Measurements from ENCODE around the gene MGAT3. TPM values are rescaled to one million over a fixed set of nuclear protein-coding genes. Genes with fewer than 3 reads are reported as not detected.

MGAT3 gene
- total RNA-seq, 1 experiment from 2014 or later = 5.0 TPM

DNA sequence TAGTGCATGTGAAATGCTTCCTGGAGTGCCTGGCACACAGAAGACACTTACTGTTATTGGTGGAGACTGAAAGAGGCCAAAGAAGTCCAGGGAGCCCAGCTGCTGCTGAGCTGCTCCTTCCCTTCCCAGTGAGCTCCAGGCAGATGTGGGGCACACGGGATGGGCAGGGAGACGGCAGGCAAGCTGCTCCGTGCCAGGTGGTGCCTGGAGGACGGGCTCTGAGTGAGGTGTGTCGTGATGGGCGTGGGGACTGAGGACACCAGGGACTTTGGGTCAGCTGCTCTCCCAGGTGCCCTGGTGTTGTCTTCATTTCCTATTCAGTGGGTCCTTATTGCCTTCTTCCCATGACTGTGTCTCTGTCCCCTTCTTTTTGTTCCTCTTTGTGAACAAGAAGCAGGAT, 37.7 kb upstream of the MGAT3 start:
- no peak for DNase-seq
- H3K27ac ChIP-seq (ENCODE audit: insufficient read length, low read depth, low read length) = no peak overlapping the region
- H3K23ac ChIP-seq (ENCODE audit: insufficient read length, low read depth, low read length) = no peak overlapping the region
- H3K27me3 ChIP-seq (ENCODE audit: insufficient read depth, low read length) = no peaks in the 10 kb centered on the region
- no peak overlapping the region for H3K27ac Mint-ChIP-seq
- no peak overlapping the region for H3K56ac ChIP-seq (ENCODE audit: insufficient read length, low read depth, low read length)
- H3K4ac ChIP-seq (ENCODE audit: low read depth, low read length) = no peak overlapping the region
- H3K4me3 Mint-ChIP-seq = no peak overlapping the region
- peaks cover 0 to 3% of the 10 kb centered on the region in 2 experiments; a peak in 1 of 4 replicates for H3K4me1 Mint-ChIP-seq
- H2BK15ac ChIP-seq (ENCODE audit: low read depth, low read length) = no peak overlapping the region
- no peaks in the 10 kb centered on the region for H3K79me2 ChIP-seq (ENCODE audit: insufficient read depth, low read length)
- H3K18ac ChIP-seq (ENCODE audit: insufficient read length, low read depth, low read length) = no peak overlapping the region
- no peak overlapping the region for H2BK12ac ChIP-seq (ENCODE audit: insufficient read length, low read depth, low read length)
- H4K8ac ChIP-seq (replicated peaks; ENCODE audit: insufficient read length, low read depth, low read length) = no peak overlapping the region
- TF ChIP-seq, protein P1, sequence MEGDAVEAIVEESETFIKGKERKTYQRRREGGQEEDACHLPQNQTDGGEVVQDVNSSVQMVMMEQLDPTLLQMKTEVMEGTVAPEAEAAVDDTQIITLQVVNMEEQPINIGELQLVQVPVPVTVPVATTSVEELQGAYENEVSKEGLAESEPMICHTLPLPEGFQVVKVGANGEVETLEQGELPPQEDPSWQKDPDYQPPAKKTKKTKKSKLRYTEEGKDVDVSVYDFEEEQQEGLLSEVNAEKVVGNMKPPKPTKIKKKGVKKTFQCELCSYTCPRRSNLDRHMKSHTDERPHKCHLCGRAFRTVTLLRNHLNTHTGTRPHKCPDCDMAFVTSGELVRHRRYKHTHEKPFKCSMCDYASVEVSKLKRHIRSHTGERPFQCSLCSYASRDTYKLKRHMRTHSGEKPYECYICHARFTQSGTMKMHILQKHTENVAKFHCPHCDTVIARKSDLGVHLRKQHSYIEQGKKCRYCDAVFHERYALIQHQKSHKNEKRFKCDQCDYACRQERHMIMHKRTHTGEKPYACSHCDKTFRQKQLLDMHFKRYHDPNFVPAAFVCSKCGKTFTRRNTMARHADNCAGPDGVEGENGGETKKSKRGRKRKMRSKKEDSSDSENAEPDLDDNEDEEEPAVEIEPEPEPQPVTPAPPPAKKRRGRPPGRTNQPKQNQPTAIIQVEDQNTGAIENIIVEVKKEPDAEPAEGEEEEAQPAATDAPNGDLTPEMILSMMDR (conservative IDR thresholded peaks at IDR 0.05) = no peak
- H2BK5ac ChIP-seq (ENCODE audit: insufficient read length, low read length) = no peak overlapping the region
- no peak overlapping the region for H2BK120ac ChIP-seq (ENCODE audit: low read depth, low read length, poor library complexity, severe bottlenecking)
- peaks cover 2% of the 10 kb centered on the region for H4K20me1 ChIP-seq (ENCODE audit: control insufficient read depth, insufficient read depth, insufficient read length)
- H4K91ac ChIP-seq (ENCODE audit: insufficient read length, low read depth, low read length) = no peak overlapping the region
- H2BK20ac ChIP-seq (ENCODE audit: low read depth, low read length, poor library complexity, severe bottlenecking) = no peak overlapping the region
- no peaks in the 10 kb centered on the region for H3K23me2 ChIP-seq (ENCODE audit: insufficient read length, low read depth, low read length, poor library complexity, severe bottlenecking)
- peaks cover 15 to 70% (median 51%) of the 10 kb centered on the region in 3 experiments for H3K36me3 Mint-ChIP-seq (ENCODE audit: insufficient read depth in 1 of 3, low read depth in 3 of 3)
- H2AK5ac ChIP-seq (ENCODE audit: insufficient read length, low read length) = no peak overlapping the region
- no peak overlapping the region for H4K5ac ChIP-seq (ENCODE audit: insufficient read length, low read depth, low read length)
- no peak overlapping the region for H3K14ac ChIP-seq (ENCODE audit: insufficient read depth, low read length)
- no peaks in the 10 kb centered on the region for H3K79me1 ChIP-seq (ENCODE audit: insufficient read depth, low read depth, low read length, poor library complexity, severe bottlenecking)
- WGBS (ENCODE audit: extremely low coverage, insufficient read length, low lambda C conversion rate) = no CpG with 5 or more reads among the region's 6 CpGs
- no peak overlapping the region for H3T11ph ChIP-seq (ENCODE audit: low read length)
- H2AFZ ChIP-seq (ENCODE audit: low read length) = no peak overlapping the region
- no peak overlapping the region for H3K4me2 ChIP-seq (ENCODE audit: insufficient read depth, insufficient read length, low read length)
- no peak overlapping the region for H3K9ac ChIP-seq (ENCODE audit: extremely low read depth, insufficient read length, low read length)
- no peaks in the 10 kb centered on the region for H3K9me3 Mint-ChIP-seq
- no peaks in the 10 kb centered on the region; the same call in 1 of the 2 replicates for H3K27me3 Mint-ChIP-seq (ENCODE audit: low read depth)
- H3K9me3 ChIP-seq (ENCODE audit: control insufficient read depth, low read depth, low read length) = no peaks in the 10 kb centered on the region
- H3K4me1 ChIP-seq (ENCODE audit: insufficient read depth, low read length) = no peaks in the 10 kb centered on the region

Measured in H9 (cell line).